GM19328 (cell line): ENCODE data around the gene RARRES1.

ENCODE experiments used
- ATAC-seq: cut with Tn5 transposase; IDR thresholded peaks from one replicate; pipeline ENCODE4 v1.9.1; 2021; ENCODE audit warnings: mild to moderate bottlenecking, moderate library complexity; ENCODE audit not compliant: unreplicated experiment

The RARRES1 gene

DNA sequence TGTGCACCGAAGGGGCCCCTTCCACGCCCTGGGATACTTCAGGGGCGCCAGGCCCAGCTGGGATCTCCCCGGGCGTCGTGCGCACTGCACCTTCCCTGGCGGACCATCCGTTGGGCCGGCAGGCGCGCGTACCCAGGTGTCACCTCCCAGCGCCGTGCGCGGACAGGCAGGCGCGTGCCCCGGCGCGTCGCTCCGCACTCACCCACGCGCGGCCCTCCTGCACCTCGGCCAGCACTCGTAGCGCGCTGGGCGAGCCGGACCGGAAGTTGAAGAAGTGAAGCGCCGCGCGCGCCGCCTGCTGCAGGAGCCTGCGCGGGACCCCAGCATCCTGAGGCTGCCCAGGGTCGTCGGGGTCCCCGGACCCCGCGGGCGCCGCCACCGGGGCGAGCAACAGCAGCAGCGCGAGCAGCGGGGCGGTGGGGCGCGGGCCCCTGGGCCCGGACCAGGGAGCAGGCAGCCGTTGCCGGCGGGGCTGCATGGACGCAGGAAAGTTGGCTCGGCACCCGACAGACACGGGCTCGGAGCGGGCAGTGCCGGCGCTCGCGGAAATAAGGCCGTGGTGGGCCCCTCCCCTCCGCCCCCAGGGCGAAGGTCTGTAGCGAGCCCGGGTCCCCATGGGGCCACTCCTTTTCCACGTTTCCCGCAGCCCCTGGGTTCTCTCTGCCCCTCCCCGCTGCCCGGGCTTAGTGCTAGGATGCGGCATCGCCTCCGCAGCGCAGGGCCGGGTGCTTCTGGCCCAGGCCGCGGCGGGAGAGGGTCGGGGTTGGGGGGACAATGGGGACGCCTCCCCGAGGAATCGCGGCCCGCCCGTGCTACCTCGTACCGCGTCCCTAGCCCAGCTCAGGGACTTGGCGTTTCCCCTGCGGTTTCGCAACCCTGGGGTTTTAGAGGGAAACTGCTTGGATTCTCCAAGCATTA, at the start of gene RARRES1:
RARRES1 (minus strand) TSS at position 520 of the 918 bp plus-strand sequence; CDS start at position 478, 42 bp downstream.
- ATAC-seq, result peak; percentile 68

- no peak for ATAC-seq
Measured at GRCh38 chr3:158781849-158782248, 49.6 kb upstream of the RARRES1 start.

- ATAC-seq, result no peak
Measured at GRCh38 chr3:158781191-158781590, 48.9 kb upstream of the RARRES1 start.

DNA sequence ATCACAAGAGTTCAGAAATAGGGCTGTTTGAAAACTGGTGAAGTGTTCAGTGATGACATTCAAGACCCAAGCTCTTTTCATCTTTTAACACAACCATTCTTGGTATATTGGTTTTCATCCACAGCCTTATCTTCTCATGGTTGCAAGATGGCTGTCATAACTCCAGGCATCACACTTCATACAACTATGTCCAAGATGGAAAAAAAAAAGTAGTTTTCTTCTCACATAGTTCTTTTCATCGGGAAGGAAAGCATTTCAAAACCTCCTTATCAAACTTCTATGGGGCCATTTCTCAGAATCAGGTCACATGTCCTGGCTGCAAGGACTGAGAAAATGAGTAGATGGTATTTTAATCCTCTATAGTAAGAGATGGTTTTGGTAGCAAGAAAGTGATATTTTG, 48.5 kb upstream of the RARRES1 start:
- no peak for ATAC-seq

- ATAC-seq, result no peak
Measured at GRCh38 chr3:158777161-158777873, 45.1 kb upstream of the RARRES1 start.

DNA sequence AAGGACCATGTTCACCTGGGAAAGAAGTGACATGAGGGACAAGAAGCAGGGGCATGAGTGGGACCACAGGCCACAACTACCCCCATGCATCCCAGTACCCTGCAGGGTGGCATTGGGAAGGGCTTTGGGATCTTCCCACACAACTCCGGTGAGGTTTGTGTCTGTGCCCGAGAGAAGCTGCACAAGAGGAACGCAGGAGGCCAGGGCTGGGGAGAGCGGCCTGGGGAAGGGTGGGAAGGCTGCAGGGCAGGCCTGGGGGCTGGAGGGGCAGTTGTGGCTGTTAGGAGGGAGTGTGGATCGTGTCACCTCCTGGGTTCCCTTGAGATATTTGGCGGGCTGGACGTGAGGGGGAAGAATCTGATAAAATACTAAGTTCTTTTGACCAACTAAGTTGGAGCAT, 44.3 kb upstream of the RARRES1 start:
- ATAC-seq, result no peak

GRCh38 chr3:158775426-158776410, 43.5 kb upstream of the RARRES1 start:
- no peak for ATAC-seq

- ATAC-seq, result no peak
Measured at GRCh38 chr3:158774965-158775364, 42.7 kb upstream of the RARRES1 start.

DNA sequence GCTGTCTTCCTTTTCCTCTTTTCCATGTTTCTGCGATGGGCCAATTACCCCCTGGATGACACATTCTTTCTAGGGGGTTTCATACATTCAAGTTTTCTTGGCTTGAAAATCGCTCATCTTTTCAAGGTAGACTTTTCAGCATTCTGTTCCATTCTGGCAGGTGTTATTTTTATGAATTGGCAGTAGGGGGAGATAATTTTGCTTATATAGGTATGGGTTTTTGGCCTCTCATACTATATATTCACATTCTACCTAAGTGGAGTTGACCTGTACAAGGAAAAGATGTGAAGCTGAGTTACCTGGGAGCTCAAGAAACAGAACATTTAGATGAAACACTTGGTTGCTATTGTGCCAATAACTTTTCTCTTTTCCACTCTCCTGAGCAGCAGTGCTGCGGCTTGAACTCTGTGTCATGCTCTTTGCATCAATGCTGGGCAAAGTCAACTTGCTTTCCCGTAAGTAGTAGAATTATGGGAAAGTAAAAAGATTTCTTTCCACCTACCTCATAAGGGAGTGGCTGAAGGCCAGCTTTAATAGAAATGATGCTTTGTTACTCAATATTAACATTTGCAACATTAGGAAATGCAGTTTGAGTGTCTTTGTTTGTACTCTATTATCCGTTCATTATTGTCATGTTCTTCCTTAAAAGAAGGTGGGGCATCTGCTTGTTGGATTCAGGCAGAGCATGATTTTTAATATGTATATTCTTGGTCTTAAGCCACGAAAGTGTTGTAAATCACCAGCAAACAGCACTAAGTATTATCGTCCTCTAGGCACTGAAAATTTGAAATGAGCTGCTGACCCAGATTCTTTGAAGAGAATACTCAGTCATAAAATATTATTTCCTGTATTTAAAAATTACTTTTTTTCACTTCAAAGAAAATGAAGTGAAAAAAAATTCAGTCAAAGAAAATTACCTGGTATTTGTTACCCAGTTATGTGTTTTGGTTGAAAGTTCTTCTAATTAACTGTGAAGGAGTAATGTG, 41.9 kb upstream of the RARRES1 start:
- no peak for ATAC-seq

- ATAC-seq, result no peak
Measured at GRCh38 chr3:158773166-158773565, 40.9 kb upstream of the RARRES1 start.

GRCh38 chr3:158771982-158772381, 39.7 kb upstream of the RARRES1 start:
- ATAC-seq, result no peak

GRCh38 chr3:158771577-158771976, 39.3 kb upstream of the RARRES1 start:
- no peak for ATAC-seq

DNA sequence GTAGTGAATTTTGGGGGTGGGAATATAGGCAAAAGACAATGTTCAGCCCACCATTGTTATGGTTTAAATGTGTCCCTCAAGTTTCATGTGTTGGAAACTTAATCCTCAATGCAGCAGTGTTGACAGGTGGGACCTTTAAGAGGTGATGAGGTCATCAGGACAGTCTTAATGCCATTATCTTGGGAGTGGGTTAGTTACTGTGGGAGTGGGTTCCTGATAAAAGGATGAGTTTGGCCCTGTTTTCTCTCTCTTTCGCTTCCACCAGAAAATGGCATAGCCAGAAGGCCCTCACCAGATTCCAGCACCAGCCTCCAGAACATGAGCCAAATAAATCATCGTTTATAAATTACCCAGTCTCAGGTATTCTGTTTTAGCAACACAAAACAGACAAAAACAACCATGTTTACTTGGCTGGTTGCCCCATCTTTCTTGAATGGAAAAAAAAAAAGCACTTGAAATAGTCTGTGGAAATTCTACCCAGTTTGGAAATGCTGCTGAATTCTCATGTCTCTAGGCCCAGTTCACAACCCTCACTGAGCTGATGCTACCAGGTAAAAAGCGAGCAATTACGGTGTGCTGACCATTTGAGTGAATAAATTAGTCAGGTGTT, 38.6 kb upstream of the RARRES1 start:
- no peak for ATAC-seq

DNA sequence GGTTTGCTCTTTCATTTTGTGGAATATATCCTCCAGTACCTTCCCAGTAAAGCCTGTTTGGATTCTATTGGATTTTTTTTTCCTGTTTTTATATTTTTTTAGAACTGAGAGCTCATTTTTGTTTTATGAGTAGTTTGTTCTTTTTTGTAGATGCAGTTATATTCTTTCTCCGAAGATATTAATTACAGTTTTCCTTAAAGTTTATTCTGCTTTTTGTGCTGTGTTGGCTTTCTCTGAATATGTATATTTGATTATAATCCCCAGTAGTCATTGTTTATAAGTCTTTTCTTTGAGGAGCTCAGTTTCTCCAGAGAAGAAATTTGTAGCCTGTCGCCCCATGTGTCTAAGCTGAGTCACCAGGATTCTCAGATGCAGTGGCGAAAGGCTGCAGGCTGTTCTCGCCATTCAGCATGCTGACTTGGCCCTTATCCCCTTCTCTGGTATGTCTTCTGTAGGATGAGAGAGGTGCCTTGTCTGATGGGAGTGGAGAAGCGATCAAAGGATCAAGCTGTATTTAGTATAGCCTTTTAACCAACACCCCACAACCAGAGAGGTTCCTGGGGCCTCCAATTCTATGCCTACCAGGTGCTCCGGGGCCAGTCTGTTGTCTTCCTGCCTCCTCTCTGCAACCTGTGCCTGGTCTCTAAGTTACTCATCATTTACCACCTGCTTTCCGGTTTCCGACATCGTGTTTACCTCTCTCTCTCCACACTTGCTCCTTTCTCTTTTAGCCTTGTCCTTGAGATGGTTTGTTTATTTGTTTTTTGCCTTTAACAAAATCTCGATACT, 37.9 kb upstream of the RARRES1 start:
- no peak for ATAC-seq

DNA sequence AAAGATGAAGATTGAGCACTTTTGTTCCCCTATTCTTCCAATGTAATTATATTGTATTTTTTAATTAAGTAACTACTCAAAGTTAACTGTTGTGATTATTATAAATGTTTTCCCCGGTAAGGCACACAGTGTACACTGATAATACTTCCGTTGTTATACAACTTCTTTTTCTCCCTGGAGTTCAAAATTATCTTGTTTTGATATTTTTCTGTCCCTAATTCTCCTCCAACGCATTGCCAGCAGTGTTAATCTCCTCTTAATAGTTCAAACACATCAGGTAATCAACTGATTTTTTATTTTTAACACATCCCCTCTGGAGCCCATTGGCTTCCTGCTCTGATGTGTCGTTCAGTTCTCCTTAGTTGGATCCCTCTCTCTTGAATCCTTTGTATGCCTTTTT, 37.3 kb upstream of the RARRES1 start:
- no peak for ATAC-seq

DNA sequence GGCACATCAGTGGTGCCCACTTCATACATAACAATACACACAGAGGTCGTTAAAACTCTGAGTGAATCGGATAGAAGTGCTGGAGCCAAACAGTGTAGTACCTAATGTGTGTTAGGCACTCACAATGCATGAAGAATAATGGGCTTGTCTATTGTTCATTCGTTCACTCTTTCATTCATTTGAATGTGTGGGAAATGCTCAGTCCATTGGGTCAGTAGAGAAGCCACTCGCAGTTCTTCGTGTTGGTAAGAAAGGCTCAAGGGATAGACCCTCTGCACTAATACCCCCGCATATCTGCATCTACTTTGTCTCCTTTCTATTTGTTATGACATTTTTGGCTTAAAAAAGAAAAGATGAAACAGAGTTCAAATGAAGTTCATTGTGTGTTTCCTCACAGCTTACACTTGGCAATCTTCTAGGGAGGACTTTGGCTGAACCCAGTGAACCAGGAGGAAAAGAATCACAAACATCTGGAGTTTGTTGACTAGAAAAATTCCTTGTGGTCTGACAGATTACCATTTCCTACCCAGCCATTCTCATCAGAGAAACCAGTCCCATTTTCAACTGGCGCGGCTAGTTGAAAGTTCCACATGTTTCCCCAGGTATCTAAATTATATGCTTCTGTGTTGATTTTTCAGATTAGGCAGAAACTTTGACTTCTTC, 36.8 kb upstream of the RARRES1 start:
- no peak for ATAC-seq

DNA sequence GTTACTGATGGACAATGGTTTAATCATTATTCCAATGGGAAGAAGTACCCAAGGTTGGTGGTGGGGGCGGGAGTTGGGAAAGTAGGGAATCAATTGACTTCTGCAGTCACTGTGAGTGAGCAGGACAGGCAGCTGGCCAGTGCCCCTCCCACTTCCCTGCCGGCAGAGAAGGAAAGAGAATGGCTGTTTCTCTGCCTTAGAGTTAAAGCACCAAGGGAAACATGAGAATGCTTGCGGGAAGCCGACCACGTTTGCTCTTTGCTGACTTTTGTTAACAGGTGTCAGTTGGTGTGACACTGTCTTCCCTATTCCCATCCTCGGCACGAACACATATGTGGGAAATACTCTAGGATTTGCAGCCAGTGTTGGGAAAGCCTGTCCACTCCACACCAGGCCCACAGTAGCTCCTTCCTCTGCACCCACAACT, 36.1 kb upstream of the RARRES1 start:
- ATAC-seq, result no peak

- no peak for ATAC-seq
Measured at GRCh38 chr3:158766364-158766763, 34.1 kb upstream of the RARRES1 start.
